ENCODE results near the gene PDCD11.

The PDCD11 gene

GRCh38 chr10:103419101-103419500, 22.7 kb downstream of the PDCD11 start:
- DNase-seq, result no peak

DNA sequence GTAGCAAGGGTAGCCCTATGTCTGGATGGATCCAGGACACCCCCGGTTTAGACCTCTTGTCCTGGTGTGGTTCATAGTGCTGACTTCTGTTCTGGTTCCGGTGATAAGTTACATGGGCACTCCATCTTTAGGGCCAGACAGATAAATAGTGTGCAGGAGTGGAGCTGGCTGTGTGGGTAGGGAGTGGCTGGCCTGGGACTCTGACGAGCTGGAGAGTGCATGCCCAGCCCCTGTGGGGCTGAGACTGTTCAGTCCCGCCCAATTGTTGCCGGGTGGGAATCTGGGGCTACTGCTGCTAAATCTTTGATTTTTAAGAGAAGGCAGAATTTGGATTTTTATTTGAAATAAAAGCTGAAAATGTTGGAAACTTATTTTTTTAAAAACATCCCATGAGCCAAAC, 27.3 kb downstream of the PDCD11 start:
- DNase-seq, result no peak

DNA sequence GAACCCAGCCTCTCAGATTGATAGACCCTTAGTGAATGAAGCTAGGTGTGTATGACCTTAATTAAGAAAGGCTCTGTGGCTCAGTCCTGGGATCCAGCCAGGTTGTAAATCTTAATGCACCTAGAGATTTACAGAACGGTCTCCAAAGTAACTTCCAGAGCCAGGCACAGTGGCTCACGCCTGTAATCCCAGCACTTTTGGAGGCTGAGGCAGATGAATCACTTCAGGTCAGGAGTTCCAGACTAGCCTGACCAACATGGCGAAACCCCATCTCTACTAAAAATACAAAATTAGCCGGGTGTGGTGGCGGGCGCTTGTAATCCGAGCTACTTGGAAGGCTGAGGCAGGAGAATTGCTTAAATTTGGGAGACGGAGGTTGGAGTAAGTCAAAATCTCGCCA, 31.4 kb downstream of the PDCD11 start:
- no peak for DNase-seq

- DNase-seq, result no peak
These were observed 32.7 kb downstream of the PDCD11 start for GRCh38 chr10:103428989-103429643.

DNA sequence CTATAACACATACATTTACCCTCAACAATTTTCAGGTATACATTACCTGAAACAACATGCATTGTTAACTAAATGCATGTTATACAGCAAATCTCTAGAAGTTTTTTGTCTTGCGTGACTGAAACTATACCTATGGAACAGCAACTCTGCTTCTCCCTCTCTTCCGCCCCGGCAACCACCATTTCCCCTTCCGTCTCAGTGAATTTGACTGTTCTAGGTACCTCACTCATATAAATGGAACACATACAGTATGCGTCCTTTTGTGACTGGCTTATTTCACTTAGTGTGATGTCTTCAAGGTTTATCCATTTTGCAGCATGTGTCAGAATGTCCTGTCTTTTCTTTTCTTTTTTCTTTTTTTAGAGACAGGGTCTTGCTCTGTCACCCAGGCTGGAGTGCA, 33.2 kb downstream of the PDCD11 start:
- DNase-seq, result peak; percentile 42

GRCh38 chr10:103431902-103432301, 35.5 kb downstream of the PDCD11 start:
- no peak for DNase-seq

- DNase-seq, result no peak
These were observed 37.4 kb downstream of the PDCD11 start for GRCh38 chr10:103433858-103434257.

DNA sequence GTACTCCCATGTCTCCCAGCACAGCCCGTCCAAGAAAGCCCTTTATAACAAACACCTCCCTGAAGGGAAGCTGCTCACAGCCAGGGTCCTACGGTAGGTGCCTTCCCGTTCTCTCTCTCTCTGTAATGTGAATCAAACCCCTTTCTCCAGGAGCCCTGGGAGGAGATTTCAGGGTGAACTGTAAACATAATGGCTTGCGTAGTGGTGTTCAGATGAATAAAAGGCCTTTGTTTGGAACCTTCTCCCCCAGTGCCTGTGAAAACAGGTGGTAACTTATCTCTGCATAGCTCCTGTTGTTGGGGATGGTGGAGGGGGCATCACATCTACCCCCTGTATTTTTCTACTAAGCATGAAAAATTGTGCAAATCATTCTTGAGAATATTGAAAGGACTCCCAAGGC, 43.4 kb downstream of the PDCD11 start:
- DNase-seq, result no peak

DNA sequence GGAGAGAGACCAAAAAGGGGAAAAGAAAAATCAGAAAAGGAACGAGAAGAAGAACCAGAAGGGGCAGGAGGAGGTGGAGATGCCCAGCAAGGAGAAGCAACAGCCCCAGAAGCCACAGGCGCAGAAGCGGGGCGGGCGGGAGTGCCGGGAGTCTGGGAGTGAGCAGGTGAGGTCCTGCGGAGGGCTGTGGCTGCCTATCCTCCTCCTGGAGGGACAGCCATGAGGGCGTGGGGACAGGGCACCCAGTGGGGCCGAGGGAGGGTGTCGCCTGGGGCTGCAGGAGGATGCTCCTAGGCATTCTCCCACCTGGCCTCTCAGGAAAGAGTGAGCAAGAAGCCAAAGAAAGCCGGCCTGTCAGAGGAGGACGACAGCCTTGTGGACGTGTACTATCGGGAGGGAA, 44.0 kb downstream of the PDCD11 start:
- no peak for DNase-seq

GRCh38 chr10:103441206-103441605, 44.8 kb downstream of the PDCD11 start:
- DNase-seq, result no peak

GRCh38 chr10:103441611-103442010, 45.2 kb downstream of the PDCD11 start:
- no peak for DNase-seq

DNA sequence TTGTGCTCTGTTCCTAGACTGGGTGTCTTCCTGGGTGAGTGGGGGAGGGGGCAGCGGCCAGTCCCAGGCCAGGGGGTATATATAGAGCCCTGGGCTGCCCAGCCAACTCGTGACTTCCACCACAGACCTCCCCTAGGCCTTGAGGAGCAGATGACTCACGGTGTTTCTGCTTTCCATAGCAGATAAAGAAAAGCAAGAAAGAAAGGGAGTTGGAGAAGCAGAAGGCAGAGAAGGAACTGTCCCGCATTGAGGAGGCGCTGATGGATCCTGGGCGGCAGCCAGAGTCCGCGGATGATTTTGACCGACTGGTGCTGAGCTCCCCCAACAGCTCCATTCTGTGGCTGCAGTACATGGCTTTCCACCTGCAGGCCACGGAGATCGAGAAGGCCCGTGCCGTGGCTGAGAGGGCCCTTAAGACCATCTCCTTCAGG, 45.6 kb downstream of the PDCD11 start:
- DNase-seq, result no peak

DNA sequence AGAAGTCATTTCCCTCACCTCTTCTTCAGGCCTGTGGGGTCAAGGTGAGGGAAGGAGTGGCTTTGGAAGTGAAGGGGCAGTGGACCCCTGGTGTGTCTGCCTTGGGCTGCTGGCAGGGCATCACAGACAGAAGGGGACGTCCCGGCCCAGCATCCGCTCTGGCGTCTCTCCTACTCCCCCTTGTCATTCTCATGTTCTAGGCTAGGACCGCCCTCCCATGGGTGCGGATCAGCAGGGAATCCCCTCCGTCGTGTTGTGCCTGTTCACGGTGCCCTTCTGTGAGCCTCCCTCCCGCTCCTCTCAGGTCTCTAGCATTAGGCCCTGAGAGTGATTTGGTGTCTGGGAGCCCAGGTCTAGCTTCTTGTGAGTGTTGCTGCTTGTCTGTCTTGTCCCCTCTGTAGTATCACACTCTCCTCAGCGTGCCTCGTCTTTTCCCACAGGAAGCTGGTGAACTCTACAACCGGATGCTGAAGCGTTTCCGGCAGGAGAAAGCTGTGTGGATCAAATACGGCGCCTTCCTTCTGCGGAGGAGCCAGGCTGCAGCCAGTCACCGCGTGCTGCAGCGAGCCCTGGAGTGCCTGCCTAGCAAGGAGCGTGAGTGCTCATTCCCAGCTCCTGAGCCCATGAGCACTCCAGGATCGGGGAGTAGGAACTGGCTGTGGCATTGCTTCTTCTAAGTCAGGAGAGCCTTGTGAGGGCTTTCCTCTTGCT, 47.2 kb downstream of the PDCD11 start:
- DNase-seq, result no peak

DNA sequence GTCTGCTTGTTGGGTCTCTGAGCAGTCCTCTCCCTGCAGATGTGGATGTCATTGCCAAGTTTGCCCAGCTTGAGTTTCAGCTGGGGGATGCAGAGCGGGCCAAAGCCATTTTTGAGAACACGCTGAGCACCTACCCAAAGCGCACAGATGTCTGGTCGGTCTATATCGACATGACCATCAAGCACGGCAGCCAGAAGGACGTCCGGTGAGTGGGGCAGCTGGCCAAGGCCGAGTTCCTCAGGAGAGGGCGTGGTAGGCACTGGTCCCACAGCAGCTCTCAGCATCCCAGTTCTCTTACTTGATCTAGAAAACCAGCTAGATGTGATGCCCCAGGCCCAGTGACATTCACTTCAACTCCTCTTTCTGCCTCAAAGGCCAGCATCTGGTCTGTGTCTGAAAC, 48.1 kb downstream of the PDCD11 start:
- no peak for DNase-seq

DNA sequence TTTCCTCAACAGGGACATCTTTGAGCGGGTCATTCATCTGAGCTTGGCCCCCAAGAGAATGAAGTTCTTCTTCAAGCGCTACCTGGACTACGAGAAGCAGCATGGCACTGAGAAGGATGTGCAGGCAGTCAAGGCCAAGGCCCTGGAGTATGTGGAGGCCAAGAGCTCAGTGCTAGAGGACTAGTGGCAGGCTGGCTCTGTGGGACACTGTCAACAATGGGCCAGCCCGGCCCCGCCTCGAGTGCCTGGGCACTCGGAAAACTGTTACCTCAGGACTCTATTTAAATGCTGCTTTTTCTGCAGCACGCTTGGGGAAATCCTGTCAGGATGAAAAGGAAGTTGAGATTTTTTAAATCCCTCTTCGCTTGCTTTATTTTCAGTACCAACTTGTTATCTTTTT, 48.9 kb downstream of the PDCD11 start:
- DNase-seq, result no peak

- DNase-seq, result no peak
These were observed 49.5 kb downstream of the PDCD11 start for GRCh38 chr10:103445767-103446567.

DNA sequence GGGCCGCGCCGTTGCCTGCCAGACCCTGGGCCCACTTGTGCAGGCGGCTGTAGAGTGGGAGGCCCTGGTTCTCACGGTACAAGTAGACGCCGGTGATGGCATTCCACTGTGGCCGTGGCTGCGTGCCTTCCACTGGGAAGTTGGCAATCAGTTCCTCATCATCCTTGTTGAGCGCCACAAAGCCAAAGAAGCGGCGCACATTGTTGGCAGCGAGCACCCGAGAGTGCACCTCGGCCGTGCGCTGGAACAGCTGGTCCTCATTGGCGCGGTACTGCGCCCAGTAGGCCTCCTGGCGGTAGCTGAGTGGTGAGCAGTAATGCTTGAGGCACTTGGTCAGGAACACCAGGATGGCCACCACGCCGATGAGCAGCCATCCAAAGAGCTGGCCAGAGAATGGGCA, 50.8 kb downstream of the PDCD11 start:
- DNase-seq, result no peak

GRCh38 chr10:103448746-103449145, 52.3 kb downstream of the PDCD11 start:
- no peak for DNase-seq

DNA sequence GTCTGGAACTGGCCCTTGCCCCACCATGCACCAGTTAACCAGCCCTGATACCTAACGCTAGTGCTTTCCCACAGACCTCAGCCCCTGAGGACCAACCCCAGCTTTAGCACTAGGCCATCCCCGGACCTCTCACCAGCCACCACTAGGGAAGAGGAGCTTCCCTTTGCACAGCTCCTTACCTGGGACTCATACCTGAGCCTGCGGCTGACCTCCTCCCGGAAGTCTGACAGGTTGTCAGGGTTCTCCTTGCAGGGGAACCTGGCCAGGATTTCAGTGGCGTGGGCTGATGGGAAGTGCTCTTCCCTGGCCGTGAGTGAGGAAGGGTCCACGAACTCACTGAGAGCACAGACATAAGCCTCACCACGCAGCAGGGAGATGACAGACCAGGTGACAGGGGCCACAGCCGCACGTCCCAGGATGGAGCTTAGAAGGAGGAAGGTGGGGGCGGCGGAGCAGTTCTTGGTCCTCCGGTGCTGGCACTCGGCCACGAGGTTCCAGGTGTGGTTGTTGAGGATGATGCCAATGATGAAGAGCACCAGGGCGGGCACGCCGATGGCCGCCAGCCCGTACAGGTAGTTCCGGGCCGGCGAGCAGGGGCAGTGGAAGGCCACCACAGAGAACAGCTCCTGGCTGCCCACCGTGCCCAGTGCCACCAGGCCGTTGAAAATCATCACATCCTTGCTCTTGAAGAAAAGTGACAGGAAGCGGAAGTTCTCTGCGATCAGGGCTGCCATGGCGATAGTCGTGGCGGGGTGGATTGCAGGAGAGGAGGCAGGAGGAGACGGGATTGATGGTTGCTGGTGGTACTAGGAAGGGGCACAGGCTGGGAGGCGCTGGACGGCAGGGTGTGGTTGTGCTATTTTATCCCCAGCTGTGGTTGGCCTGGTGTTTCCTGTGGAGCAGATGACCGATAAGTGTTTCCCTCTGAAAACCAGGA, 53.0 kb downstream of the PDCD11 start:
- no peak for DNase-seq

GRCh38 chr10:103450201-103450695, 53.8 kb downstream of the PDCD11 start:
- DNase-seq, result no peak

GRCh38 chr10:103451091-103451813, 54.8 kb downstream of the PDCD11 start:
- DNase-seq, result peak; percentile 72
